ENCODE data around the gene CMTM1. TPM values are rescaled to one million over a fixed set of nuclear protein-coding genes. Genes with fewer than 3 reads are reported as not detected.

The CMTM1 gene
- total RNA-seq, 1 experiment from 2014 or later: 5.2 TPM

DNA sequence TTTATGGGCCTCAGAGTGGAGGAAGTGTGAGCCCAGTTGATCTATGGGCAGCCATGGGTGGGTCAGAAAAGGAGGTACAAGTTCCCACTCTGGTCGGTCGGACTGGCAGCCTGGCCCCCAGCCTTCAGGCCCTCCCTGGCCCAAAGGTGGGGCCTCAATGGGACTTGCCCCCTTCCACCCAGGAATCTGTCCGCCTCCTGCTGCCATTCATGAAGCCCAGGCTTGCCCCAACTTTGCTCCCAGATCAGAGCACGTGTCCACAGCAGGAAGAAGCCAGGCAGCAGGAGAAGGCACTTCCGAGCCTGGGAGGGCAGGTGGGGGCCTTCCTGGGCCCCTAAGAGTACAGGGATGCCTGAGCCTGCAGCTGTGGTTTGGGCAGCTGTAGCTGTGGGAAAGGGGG is 35.2 kb downstream of the CMTM1 start:
- peaks cover 15 to 20% of the 10 kb centered on the region in 2 experiments for H3K4me1 ChIP-seq (ENCODE audit: control insufficient read depth in 1 of 2, insufficient read depth in 2 of 2, low read length in 2 of 2)
- TF ChIP-seq CEBPB (IDR thresholded peaks at IDR 0.05; ENCODE audit: low read depth) (no peak), ZNF274 (IDR thresholded peaks at IDR 0.05; ENCODE audit: low read depth, low read length) (no peak), SIN3A (IDR thresholded peaks at IDR 0.05; ENCODE audit: low read depth) (no peak), EGR1 (IDR thresholded peaks at IDR 0.05; ENCODE audit: low read depth) (no peak), YY1 (IDR thresholded peaks at IDR 0.05; ENCODE audit: extremely low read depth, insufficient replicate concordance, low read depth, low read length) (no peak), JUND (IDR thresholded peaks at IDR 0.05) (no peak), EZH2phosphoT487 (IDR thresholded peaks at IDR 0.05; ENCODE audit: borderline replicate concordance) (no peak), RAD21 (IDR thresholded peaks at IDR 0.05; ENCODE audit: low read depth) (no peak), FOSL1 (IDR thresholded peaks at IDR 0.05; ENCODE audit: low read depth) (no peak), POLR2AphosphoS5 (IDR thresholded peaks at IDR 0.05; ENCODE audit: low read depth, low read length) (no peak), SRF (IDR thresholded peaks at IDR 0.05; ENCODE audit: low read depth) (no peak), SP1 (IDR thresholded peaks at IDR 0.05; ENCODE audit: low read depth) (no peak), EZH2 (IDR thresholded peaks at IDR 0.05) (no peak), CBX3 (IDR thresholded peaks at IDR 0.05; ENCODE audit: low read depth) (no peak), POLR2A (IDR thresholded peaks at IDR 0.05; ENCODE audit: borderline replicate concordance, extremely low read depth, insufficient read depth, insufficient read length) (no peak), ZFX (IDR thresholded peaks at IDR 0.05) (no peak), TCF7L2 (IDR thresholded peaks at IDR 0.05; ENCODE audit: borderline replicate concordance, extremely low read depth, insufficient read depth, insufficient read length) (no peak)
- TF ChIP-seq, protein P1, sequence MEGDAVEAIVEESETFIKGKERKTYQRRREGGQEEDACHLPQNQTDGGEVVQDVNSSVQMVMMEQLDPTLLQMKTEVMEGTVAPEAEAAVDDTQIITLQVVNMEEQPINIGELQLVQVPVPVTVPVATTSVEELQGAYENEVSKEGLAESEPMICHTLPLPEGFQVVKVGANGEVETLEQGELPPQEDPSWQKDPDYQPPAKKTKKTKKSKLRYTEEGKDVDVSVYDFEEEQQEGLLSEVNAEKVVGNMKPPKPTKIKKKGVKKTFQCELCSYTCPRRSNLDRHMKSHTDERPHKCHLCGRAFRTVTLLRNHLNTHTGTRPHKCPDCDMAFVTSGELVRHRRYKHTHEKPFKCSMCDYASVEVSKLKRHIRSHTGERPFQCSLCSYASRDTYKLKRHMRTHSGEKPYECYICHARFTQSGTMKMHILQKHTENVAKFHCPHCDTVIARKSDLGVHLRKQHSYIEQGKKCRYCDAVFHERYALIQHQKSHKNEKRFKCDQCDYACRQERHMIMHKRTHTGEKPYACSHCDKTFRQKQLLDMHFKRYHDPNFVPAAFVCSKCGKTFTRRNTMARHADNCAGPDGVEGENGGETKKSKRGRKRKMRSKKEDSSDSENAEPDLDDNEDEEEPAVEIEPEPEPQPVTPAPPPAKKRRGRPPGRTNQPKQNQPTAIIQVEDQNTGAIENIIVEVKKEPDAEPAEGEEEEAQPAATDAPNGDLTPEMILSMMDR (IDR thresholded peaks at IDR 0.05 in 2 of 3, conservative IDR thresholded peaks at IDR 0.05 in 1 of 3; ENCODE audit: borderline replicate concordance in 1 of 3, insufficient read depth in 1 of 3, low read depth in 2 of 3, low read length in 2 of 3): no peak
- TF ChIP-seq, protein P2, sequence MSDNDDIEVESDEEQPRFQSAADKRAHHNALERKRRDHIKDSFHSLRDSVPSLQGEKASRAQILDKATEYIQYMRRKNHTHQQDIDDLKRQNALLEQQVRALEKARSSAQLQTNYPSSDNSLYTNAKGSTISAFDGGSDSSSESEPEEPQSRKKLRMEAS (IDR thresholded peaks at IDR 0.05): no peak
- TF ChIP-seq, protein P3, sequence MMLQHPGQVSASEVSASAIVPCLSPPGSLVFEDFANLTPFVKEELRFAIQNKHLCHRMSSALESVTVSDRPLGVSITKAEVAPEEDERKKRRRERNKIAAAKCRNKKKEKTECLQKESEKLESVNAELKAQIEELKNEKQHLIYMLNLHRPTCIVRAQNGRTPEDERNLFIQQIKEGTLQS (IDR thresholded peaks at IDR 0.05): no peak
- DNase-seq (ENCODE audit: low read depth, low spot score) (no peak), ATAC-seq (no peak)
- no peaks in the 10 kb centered on the region for H3K9me3 ChIP-seq (ENCODE audit: control insufficient read depth in 1 of 2, insufficient read depth in 1 of 2, low read depth in 1 of 2, low read length in 2 of 2)
- peaks cover 8% of the 10 kb centered on the region; the same call in 1 of the 2 replicates for H3K79me2 ChIP-seq (ENCODE audit: insufficient read depth, low read length)
- no peak overlapping the region for H2AFZ ChIP-seq (ENCODE audit: low read depth, low read length, poor library complexity, severe bottlenecking)
- BruUV-seq (replicated peaks): no TSS peak
- H3K36me3 ChIP-seq (ENCODE audit: control insufficient read depth in 1 of 2, insufficient read depth in 2 of 2, low read length in 2 of 2): no peaks in the 10 kb centered on the region
- H3K27ac ChIP-seq (ENCODE audit: low read depth, low read length): no peak overlapping the region
- H3K4me2 ChIP-seq (ENCODE audit: low read length): no peak overlapping the region
- RAD21 ChIA-PET (ENCODE audit: low non-redundant PET in 1 of 2, low total read pairs in 2 of 2, uncharacterized antibody in 2 of 2, unreplicated experiment in 2 of 2): no interaction called here
- POLR2A ChIA-PET: interaction anchor here (0.6 kb wide), 1 partner anchor 9 kb away, joined by 3 read pairs; no protein-coding TSS in a partner anchor
- intact Hi-C loops (cut with micrococcal nuclease): no loop called here
- no peak overlapping the region for H3K9ac ChIP-seq (ENCODE audit: low read length)
- no peaks in the 10 kb centered on the region for H3K27me3 ChIP-seq (ENCODE audit: insufficient read depth, low read length)
- no peaks in the 10 kb centered on the region for H4K20me1 ChIP-seq (ENCODE audit: insufficient read depth)
- CTCF ChIA-PET: no interaction called here
- H3K4me3 ChIP-seq (replicated peaks in 1 of 2; ENCODE audit: low read depth in 1 of 2, low read length in 2 of 2): no peak overlapping the region
- H3K9me2 ChIP-seq (ENCODE audit: insufficient read depth): no peaks in the 10 kb centered on the region
